Measurements from ENCODE around the gene ZMYM2.
"Not testable (repeated sequence)": the region's sequence is repeated elsewhere in the genome, so short reads cannot be mapped to it uniquely, and the experiment has no call there.

Gene ZMYM2

GRCh38 chr13:19958155-19959111, at the start of gene ZMYM2:
Gene ZMYM2, plus strand, starts transcription at chr13:19958727. Its CDS starts 34,346 bp downstream, at chr13:19993073.
- in situ Hi-C loops (cut with MboI; ENCODE audit: low sequenced_read_pairs) = no loop called here

- in situ Hi-C loops (cut with MboI; ENCODE audit: low sequenced_read_pairs) = no loop called here
Measured at GRCh38 chr13:19910336-19911072, 48.0 kb upstream of the ZMYM2 start.

- in situ Hi-C loops (cut with MboI; ENCODE audit: low sequenced_read_pairs) = no loop called here
Measured at GRCh38 chr13:19927117-19927748, 31.3 kb upstream of the ZMYM2 start.

- in situ Hi-C loops (cut with MboI; ENCODE audit: low sequenced_read_pairs) = no loop called here
Measured at GRCh38 chr13:19940106-19940505, 18.4 kb upstream of the ZMYM2 start.

- in situ Hi-C loops (cut with MboI; ENCODE audit: low sequenced_read_pairs) = no loop called here
Measured at GRCh38 chr13:19950374-19950773, 8.2 kb upstream of the ZMYM2 start.

DNA sequence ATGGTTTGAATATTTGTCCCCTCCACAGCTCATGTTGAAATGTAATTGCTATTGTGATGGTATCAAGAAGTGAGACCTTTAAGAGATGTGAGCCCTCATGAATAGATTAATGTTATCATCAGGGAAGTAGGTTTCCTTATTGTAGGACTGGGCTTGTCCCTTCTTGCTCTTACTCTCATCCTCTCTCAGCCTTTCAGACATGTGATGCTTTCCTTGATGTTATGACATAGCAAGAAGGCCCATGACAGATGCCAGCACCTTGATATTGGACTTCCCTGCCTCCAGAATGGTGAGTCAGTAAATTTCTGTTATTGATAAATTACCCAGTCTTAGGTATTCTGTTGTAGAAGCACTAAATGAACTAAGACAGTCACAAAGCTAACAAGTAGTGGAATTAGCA, 5.7 kb upstream of the ZMYM2 start:
- in situ Hi-C loops (cut with MboI; ENCODE audit: low sequenced_read_pairs) = no loop called here

- in situ Hi-C loops (cut with MboI; ENCODE audit: low sequenced_read_pairs) = no loop called here
Measured at GRCh38 chr13:19955873-19956559, 2.5 kb upstream of the ZMYM2 start.

GRCh38 chr13:19957320-19958154, 990 bp upstream of the ZMYM2 start:
- in situ Hi-C loops (cut with MboI; ENCODE audit: low sequenced_read_pairs) = no loop called here

DNA sequence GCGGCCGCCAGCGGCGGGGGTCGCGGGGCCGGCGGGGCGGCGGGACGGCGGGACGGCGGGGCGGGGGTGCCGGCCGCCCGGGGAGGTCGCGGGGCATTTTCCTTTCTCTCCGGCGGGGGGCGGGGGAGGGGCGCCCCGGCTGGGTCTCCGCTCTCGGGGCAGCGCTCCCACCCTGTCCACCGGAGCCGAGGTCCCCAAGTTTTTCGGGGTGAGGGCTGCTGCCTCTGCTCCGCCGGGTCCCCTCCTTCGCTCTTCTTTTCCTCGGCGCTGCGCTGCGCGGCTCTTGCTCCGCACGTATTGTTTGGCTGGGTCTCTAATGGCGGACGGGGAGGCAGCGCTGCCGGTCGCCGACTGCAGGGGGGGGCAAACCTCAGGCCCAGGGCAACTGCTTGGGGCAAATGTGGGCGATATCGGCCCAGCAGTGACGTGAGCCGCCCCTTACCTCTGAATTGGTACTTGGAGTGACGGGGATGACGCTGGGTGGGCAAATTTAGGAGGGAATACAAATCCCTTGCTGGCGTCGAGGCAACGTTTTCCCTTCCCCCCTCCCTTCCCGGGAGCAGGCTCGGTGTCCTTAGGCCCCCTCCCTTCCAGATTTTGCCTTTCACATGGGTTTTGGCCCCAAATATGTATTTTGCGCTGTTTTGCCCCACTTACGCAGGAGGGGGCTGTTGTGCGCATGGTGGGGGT, 759 bp downstream of the ZMYM2 start:
- in situ Hi-C loops (cut with MboI; ENCODE audit: low sequenced_read_pairs) = no loop called here

GRCh38 chr13:19959831-19960652, 1.5 kb downstream of the ZMYM2 start:
- in situ Hi-C loops (cut with MboI; ENCODE audit: low sequenced_read_pairs) = no loop called here

DNA sequence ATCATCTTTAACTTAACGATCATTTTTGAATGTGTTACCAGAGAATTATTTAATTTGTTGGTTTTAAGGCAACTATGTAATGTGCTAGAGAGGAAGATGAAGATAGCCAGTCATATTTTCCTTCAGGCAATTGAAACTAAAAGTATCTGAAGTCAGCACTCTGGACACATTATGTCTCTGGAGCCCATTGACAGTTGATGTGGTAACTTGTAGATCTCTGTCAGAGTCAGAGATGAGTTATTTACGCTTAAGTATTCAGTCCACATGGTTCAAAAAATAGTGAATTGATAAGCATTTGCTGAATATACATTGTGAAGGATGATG, 2.1 kb downstream of the ZMYM2 start:
- in situ Hi-C loops (cut with MboI; ENCODE audit: low sequenced_read_pairs) = no loop called here

DNA sequence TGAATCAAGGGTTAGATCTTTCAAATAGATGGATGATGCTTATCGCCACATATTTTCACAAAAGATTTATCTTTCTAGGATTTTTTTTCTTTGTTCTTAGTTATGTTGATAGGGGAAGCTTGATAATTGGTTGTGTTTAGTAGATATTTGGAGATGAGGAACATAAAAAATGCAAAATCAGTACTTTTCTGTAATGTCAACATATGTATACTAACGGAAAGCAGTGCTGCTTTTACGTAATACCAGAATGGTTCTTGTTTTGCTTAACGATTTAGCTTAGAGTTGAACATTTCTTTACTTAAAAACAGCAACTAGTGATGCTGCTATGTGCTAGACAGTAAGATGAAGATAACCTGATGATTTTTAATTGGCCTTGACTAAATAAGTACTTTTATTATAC, 3.0 kb downstream of the ZMYM2 start:
- in situ Hi-C loops (cut with MboI; ENCODE audit: low sequenced_read_pairs) = no loop called here

DNA sequence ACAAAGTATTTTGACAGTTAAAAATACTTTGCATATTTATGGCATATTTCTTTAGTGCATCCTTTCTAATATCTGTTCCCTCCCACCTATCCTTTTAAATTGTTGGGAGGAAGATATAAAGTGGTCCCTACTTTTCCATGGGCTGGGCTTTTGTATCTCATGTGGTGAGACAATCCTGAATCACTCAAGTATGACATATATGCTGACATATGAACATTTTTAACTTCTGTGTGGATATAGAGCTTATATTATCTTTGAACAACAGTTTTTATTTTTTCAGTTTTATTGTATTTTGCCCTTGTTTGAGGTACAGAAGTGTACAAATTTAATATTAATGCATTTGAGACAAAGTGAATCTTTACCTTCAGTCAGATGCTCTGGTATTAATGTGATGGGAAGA, 3.4 kb downstream of the ZMYM2 start:
- in situ Hi-C loops (cut with MboI; ENCODE audit: low sequenced_read_pairs) = no loop called here

DNA sequence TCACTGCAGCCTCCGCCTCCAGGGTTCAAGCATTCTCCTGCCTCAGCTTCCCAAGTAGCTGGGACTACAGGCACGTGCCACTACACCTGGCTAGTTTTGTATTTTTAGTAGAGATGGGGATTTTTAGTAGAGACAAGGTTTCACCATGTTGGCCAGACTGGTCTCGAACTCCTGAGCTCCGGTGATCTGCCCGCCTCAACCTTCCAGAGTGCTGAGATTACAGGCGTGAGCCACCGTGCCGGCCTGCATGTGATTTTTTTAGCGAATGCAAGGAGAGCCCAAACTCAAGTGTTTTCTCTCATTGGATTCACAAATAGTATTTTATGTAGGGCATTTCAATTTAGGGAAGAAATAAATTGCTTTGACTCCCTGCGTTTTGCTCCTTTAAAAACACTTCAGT, 4.4 kb downstream of the ZMYM2 start:
- in situ Hi-C loops (cut with MboI; ENCODE audit: low sequenced_read_pairs) = no loop called here

- in situ Hi-C loops (cut with MboI; ENCODE audit: low sequenced_read_pairs) = no loop called here
Measured at GRCh38 chr13:19967621-19968020, 9.1 kb downstream of the ZMYM2 start.

DNA sequence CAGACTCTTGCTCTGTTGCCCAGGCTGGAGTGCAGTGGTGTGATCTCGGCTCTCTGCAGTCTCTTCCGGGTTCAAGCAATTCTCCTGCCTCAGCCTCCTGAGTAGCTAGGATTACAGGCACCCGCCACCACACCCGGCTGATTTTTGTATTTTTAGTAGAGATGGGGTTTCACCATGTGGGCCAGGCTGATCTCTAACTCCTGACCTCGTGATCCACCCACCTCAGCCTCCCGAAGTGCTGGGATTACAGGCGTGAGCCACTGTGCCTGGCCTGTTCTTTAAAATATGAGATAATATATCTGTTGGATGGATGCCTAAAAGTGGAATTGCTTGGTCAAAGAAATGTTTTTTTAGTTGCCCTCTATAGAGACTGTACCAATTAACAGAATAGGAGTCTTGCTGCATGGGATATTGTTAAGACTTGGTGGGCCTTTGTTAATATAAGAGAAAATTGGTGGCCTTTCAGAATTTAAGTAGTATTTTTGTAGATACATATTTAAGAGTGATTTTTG, 16.0 kb downstream of the ZMYM2 start:
- in situ Hi-C loops (cut with MboI; ENCODE audit: low sequenced_read_pairs) = not testable (repeated sequence)

- in situ Hi-C loops (cut with MboI; ENCODE audit: low sequenced_read_pairs) = no loop called here
Measured at GRCh38 chr13:19978831-19979437, 20.4 kb downstream of the ZMYM2 start.

DNA sequence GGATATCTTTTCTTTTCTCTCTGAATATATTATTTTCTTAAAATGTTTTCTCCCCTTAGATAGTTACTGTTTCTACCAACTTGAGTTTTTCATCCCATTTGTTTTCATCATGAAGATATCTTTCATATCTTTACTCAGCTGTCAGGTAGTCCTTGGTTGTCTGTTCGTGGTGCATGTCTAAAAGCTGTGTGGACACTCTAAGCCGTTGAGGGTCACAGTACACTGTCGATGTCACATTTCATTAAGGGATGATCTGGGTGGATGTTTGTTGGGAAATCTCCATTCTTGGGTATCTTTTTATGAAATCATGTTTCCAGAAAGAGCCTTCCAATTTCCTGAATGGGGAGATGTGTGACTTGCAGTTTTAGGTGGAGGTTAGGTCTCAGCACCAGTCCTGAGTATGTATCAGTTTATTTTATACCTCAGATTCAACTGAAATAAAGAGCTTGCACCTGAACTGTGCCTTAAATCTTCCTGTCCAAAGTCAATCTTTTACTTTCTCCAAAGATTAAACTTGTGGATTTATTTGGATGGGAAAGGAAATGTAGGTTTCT, 23.2 kb downstream of the ZMYM2 start:
- in situ Hi-C loops (cut with MboI; ENCODE audit: low sequenced_read_pairs) = no loop called here

Measured in hTERT RPE-1 (cell line).